ENCODE results near the gene SASH1. TPM values are rescaled to one million over a fixed set of nuclear protein-coding genes. Genes with fewer than 3 reads are reported as not detected.

The SASH1 gene
- total RNA-seq, 6 experiments from 2014 or later, result 66.0 to 91.4 (median 88.4) TPM

- Mint-ChIP-seq H3K4me1 (ENCODE audit: low read depth) (peaks cover 80% of the 10 kb centered on the region), H3K27ac (peak overlapping the region; percentile 58; the same call in 1 of the 2 replicates), H3K9me3 (no peaks in the 10 kb centered on the region; the same call in 1 of the 2 replicates), H3K4me3 (no peak overlapping the region), H3K27me3 (ENCODE audit: insufficient read depth) (peaks cover 9% of the 10 kb centered on the region), H3K36me3 (ENCODE audit: low read depth) (peaks cover 71% of the 10 kb centered on the region)
- no peak for DNase-seq
- TF ChIP-seq CTCF (IDR thresholded peaks at IDR 0.05), result no peak
Observed at GRCh38 chr6:148516217-148516616, 173.6 kb downstream of the SASH1 start.

- H3K4me1 Mint-ChIP-seq (ENCODE audit: low read depth), result peaks cover 80% of the 10 kb centered on the region
- peaks cover 73% of the 10 kb centered on the region for H3K36me3 Mint-ChIP-seq (ENCODE audit: low read depth)
- peaks cover 9% of the 10 kb centered on the region for H3K27me3 Mint-ChIP-seq (ENCODE audit: insufficient read depth)
Observed at GRCh38 chr6:148516617-148517016, 174.0 kb downstream of the SASH1 start.

GRCh38 chr6:148517470-148517869 lies 174.8 kb downstream of the SASH1 start:
- no peak for DNase-seq
- peak overlapping the region; percentile 56 for H3K27ac Mint-ChIP-seq
- H3K9me3 Mint-ChIP-seq, result no peaks in the 10 kb centered on the region; the same call in 1 of the 2 replicates
- peaks cover 9% of the 10 kb centered on the region for H3K27me3 Mint-ChIP-seq (ENCODE audit: insufficient read depth)
- H3K36me3 Mint-ChIP-seq (ENCODE audit: low read depth), result peaks cover 73% of the 10 kb centered on the region
- no peak for TF ChIP-seq CTCF (IDR thresholded peaks at IDR 0.05)
- peaks cover 80% of the 10 kb centered on the region for H3K4me1 Mint-ChIP-seq (ENCODE audit: low read depth)
- no peak overlapping the region for H3K4me3 Mint-ChIP-seq

More at GRCh38 chr6:148516617-148517016, 174.0 kb downstream of the SASH1 start:
- Mint-ChIP-seq H3K4me3 (no peak overlapping the region), H3K9me3 (no peaks in the 10 kb centered on the region; the same call in 1 of the 2 replicates), H3K27ac (peak overlapping the region; percentile 58)
- no peak for TF ChIP-seq CTCF (IDR thresholded peaks at IDR 0.05)
- no peak for DNase-seq

- Mint-ChIP-seq H3K4me3 (no peak overlapping the region; the same call in 1 of the 2 replicates), H3K27ac (peak overlapping the region; percentile 71), H3K4me1 (ENCODE audit: low read depth) (peaks cover 80% of the 10 kb centered on the region), H3K36me3 (ENCODE audit: low read depth) (peaks cover 81% of the 10 kb centered on the region), H3K9me3 (no peaks in the 10 kb centered on the region; the same call in 1 of the 2 replicates), H3K27me3 (ENCODE audit: insufficient read depth) (peaks cover 8% of the 10 kb centered on the region)
- no peak for TF ChIP-seq CTCF (IDR thresholded peaks at IDR 0.05)
- DNase-seq, result no peak
Observed at GRCh38 chr6:148518511-148519156, 176.0 kb downstream of the SASH1 start.

- peak overlapping the region; percentile 62 for H3K4me3 Mint-ChIP-seq
- H3K27ac Mint-ChIP-seq, result peak overlapping the region; percentile 96
- DNase-seq, result no peak
Observed at GRCh38 chr6:148520109-148520841, 177.6 kb downstream of the SASH1 start.

More at GRCh38 chr6:148520109-148520841, 177.6 kb downstream of the SASH1 start:
- Mint-ChIP-seq H3K9me3 (no peaks in the 10 kb centered on the region; the same call in 1 of the 2 replicates), H3K4me1 (ENCODE audit: low read depth) (peaks cover 80% of the 10 kb centered on the region), H3K27me3 (ENCODE audit: insufficient read depth) (peaks cover 4% of the 10 kb centered on the region), H3K36me3 (ENCODE audit: low read depth) (peaks cover 69% of the 10 kb centered on the region)
- TF ChIP-seq CTCF (IDR thresholded peaks at IDR 0.05), result no peak
